K562 (cell line): ENCODE measurements around the gene ARL2. TPM values are rescaled to one million over a fixed set of nuclear protein-coding genes. Genes with fewer than 3 reads are reported as not detected.

Experiments
- ATAC-seq: fragments of 200-7000 bp; cut with Tn5 transposase; 3 replicates; pipeline ENCODE4 v1.9.1; 2020; ENCODE audit warnings: moderate library complexity
- BruUV-seq: library from RNA; stranded (reverse); fragments of 400-500 nt; replicated peaks from 2 replicates; lab custom pipeline; 2021; lab: Mats Ljungman, UMichigan
- CTCF ChIA-PET: fragments of 300-600 bp; formaldehyde crosslinking; extraction: SDS; loops from one replicate; lab custom pipeline; 2021; ENCODE audit warnings: low intra/inter-chr PET ratio; lab: Yijun Ruan, JAX
- POLR2A ChIA-PET: fragments of 300-600, 350-650 bp; sonication (Branson Sonifier 250); formaldehyde crosslinking; extraction: SDS; loops from one replicate; lab custom pipeline; 2021; ENCODE audit warnings: antibody characterized with exemption, inconsistent platforms; lab: Yijun Ruan, JAX
- DNase-seq, 4 experiments: peaks; one replicate each; pipeline versions ENCODE4 v3.0.0 to v3.0.0-alpha.2; 2011 to 2018; ENCODE audit warnings: low spot score in 3 of 4, mixed read lengths in 3 of 4; ENCODE audit errors: extremely low read depth in 1 of 4
- FAIRE-seq: peaks from 2 replicates; lab custom pipeline; 2011; peaks lifted over from hg19 to GRCh38; lab: Jason Lieb, UNC
- H2AFZ ChIP-seq: 2 replicates; pipeline ENCODE4 v1.6.0; 2011; ENCODE audit warnings: low read depth, low read length, control low read depth, inconsistent platforms
- H3K27ac ChIP-seq: fragments of 200-600 bp; 3 replicates; pipeline ENCODE4 v1.8.0; 2011; ENCODE audit warnings: low read depth, mild to moderate bottlenecking, control low read depth, inconsistent platforms, low read length, moderate library complexity, mixed read lengths; ENCODE audit errors: extremely low read depth
- H3K27me3 ChIP-seq, 2 experiments: fragments of 300-600 bp in 1 of 2; 2 replicates in 1 of 2; 3 replicates in 1 of 2; pipeline versions ENCODE4 v1.6.0 to v1.8.0; 2011; ENCODE audit warnings: inconsistent platforms in 2 of 2, low read length in 2 of 2, mild to moderate bottlenecking in 1 of 2, mixed read lengths in 1 of 2, moderate library complexity in 1 of 2; ENCODE audit not compliant: control insufficient read depth in 2 of 2, insufficient read depth in 2 of 2
- H3K36me3 ChIP-seq: fragments of 300-600 bp; 3 replicates; pipeline ENCODE4 v1.8.0; 2011; ENCODE audit warnings: mild to moderate bottlenecking, low read length, inconsistent platforms; ENCODE audit not compliant: control insufficient read depth, insufficient read depth
- H3K4me1 ChIP-seq, 2 experiments: fragments of 200-600 bp in 1 of 2; replicated peaks in 1 of 2; 2 replicates in 1 of 2; 3 replicates in 1 of 2; pipeline versions ENCODE4 v1.5.1 to v1.8.0; 2011; ENCODE audit warnings: inconsistent platforms in 2 of 2, low read length in 2 of 2, mild to moderate bottlenecking in 1 of 2, mixed read lengths in 1 of 2, moderate library complexity in 1 of 2; ENCODE audit not compliant: control insufficient read depth in 2 of 2, insufficient read depth in 2 of 2
- H3K4me2 ChIP-seq: 2 replicates; pipeline ENCODE4 v1.6.1; 2011; ENCODE audit warnings: low read length, control low read depth, inconsistent platforms, mixed read lengths; ENCODE audit not compliant: insufficient read depth
- H3K4me3 ChIP-seq: fragments of 200-600 bp; sonication (generic), shearing (Covaris generic); 2 replicates; pipeline ENCODE4 v1.5.1; 2016; ENCODE audit warnings: control low read depth, inconsistent platforms
- H3K79me2 ChIP-seq: fragments of 200-600 bp; 3 replicates; pipeline ENCODE4 v1.8.0; 2011; ENCODE audit warnings: low read length, inconsistent platforms; ENCODE audit not compliant: control insufficient read depth, insufficient read depth
- H3K9ac ChIP-seq, 2 experiments: 2 replicates each; pipeline versions ENCODE4 v1.6.0 to v1.6.1; 2011; ENCODE audit warnings: low read depth in 2 of 2, low read length in 2 of 2, control low read depth in 1 of 2, inconsistent platforms in 1 of 2, mild to moderate bottlenecking in 1 of 2, mixed read lengths in 1 of 2; ENCODE audit not compliant: insufficient read depth in 1 of 2
- H3K9me1 ChIP-seq: one replicate; pipeline ENCODE4 v1.6.0; 2011; ENCODE audit warnings: inconsistent platforms, mild to moderate bottlenecking, low read length, moderate library complexity; ENCODE audit not compliant: control insufficient read depth, insufficient read depth
- H3K9me3 ChIP-seq: replicated peaks from 2 replicates; pipeline ENCODE4 v1.5.1; 2011; ENCODE audit warnings: low read depth, low read length, inconsistent platforms; ENCODE audit not compliant: control insufficient read depth, insufficient read depth
- H4K20me1 ChIP-seq: replicated peaks from 2 replicates; pipeline ENCODE4 v1.6.1; 2011; ENCODE audit warnings: low read length, inconsistent platforms, mixed read lengths; ENCODE audit not compliant: control insufficient read depth, insufficient read depth
- CBFB ChIP-seq: sonication (generic); formaldehyde crosslinking; IDR thresholded peaks from 2 replicates; pipeline ENCODE4 v1.4.0; 2020; ENCODE audit warnings: mild to moderate bottlenecking, missing genetic modification reagents
- CCNT2 ChIP-seq: IDR thresholded peaks from 2 replicates; pipeline ENCODE4 v1.6.1; 2011; ENCODE audit warnings: borderline replicate concordance, low read depth, mild to moderate bottlenecking, moderate library complexity, mixed read lengths, low read length; ENCODE audit not compliant: insufficient read length; ENCODE audit errors: extremely low read depth
- CHD1 ChIP-seq: fragments of 200-600 bp; sonication (generic); IDR thresholded peaks from one replicate; pipeline ENCODE4 v1.6.1; 2012; ENCODE audit warnings: mild to moderate bottlenecking, moderate library complexity, low read length, inconsistent platforms
- NCOA1 ChIP-seq: fragments of 450-650 bp; IDR thresholded peaks from 2 replicates; pipeline ENCODE4 v1.6.1; 2016; ENCODE audit warnings: low read depth
- PHB2 ChIP-seq: fragments of 450-650 bp; IDR thresholded peaks from 2 replicates; pipeline ENCODE4 v1.6.1; 2017; ENCODE audit warnings: low read depth
- PKNOX1 ChIP-seq: fragments of 450-650 bp; IDR thresholded peaks from 2 replicates; pipeline ENCODE4 v1.6.1; 2016
- SAFB2 ChIP-seq: fragments of 200-400 bp; formaldehyde crosslinking; IDR thresholded peaks from 2 replicates; pipeline ENCODE4 v1.6.1; 2018; ENCODE audit warnings: borderline replicate concordance, low read length, low read depth, moderate library complexity; ENCODE audit not compliant: severe bottlenecking
- SMARCA5 ChIP-seq: fragments of 450-650 bp; IDR thresholded peaks from 2 replicates; pipeline ENCODE4 v1.6.1; 2016
- SRSF3 ChIP-seq: fragments of 200-400 bp; formaldehyde crosslinking; IDR thresholded peaks from 2 replicates; pipeline ENCODE4 v1.6.1; 2016; ENCODE audit warnings: mild to moderate bottlenecking, low read length, moderate library complexity; ENCODE audit not compliant: insufficient read depth
- TFE3 ChIP-seq: fragments of 450-650 bp; formaldehyde crosslinking; IDR thresholded peaks from 2 replicates; pipeline ENCODE4 v1.4.0; 2020; ENCODE audit warnings: mild to moderate bottlenecking, mixed read lengths
- ZBTB17 ChIP-seq: fragments of 450-650 bp; formaldehyde crosslinking; IDR thresholded peaks from 2 replicates; pipeline ENCODE4 v1.4.0; 2020; ENCODE audit warnings: mild to moderate bottlenecking
- ZBTB43 ChIP-seq: sonication (generic); formaldehyde crosslinking; IDR thresholded peaks from 2 replicates; pipeline ENCODE4 v1.8.0; 2023; ENCODE audit warnings: mild to moderate bottlenecking, missing genetic modification reagents
- ZNF121 ChIP-seq: sonication (generic); formaldehyde crosslinking; conservative IDR thresholded peaks from 2 replicates; pipeline ENCODE4 v1.8.0; 2022; ENCODE audit warnings: missing genetic modification reagents
- ZNF140 ChIP-seq: fragments of 250-450 bp; sonication (Bioruptor Pico); IDR thresholded peaks from 2 replicates; pipeline ENCODE4 v1.8.0; 2021; ENCODE audit warnings: moderate library complexity, mild to moderate bottlenecking, inconsistent platforms
- WGBS: fragments of 100-300 bp; shearing (Covaris generic); methylation state at CpG from one replicate; pipeline ENCODE4 v1.1.6; 2016; ENCODE audit warnings: low coverage, mixed read lengths; ENCODE audit not compliant: insufficient coverage; ENCODE audit errors: missing lambda C conversion rate; 5-methylcytosine and 5-hydroxymethylcytosine counted together
- in situ Hi-C: fragments of 300-500 bp; cut with MboI; formaldehyde crosslinking; loops from 4 replicates; pipeline ENCODE4 v1.15.0; 2018; ENCODE audit warnings: inconsistent platforms, mixed read lengths
- intact Hi-C: fragments of 100-400 bp; cut with micrococcal nuclease; formaldehyde crosslinking; loops from 2 replicates; pipeline ENCODE4 v1.14.2; 2022
- polyA plus RNA-seq, 8 experiments: library from polyadenylated mRNA; depleted of rRNA in 4 of 8; stranded (reverse) in 5 of 8; unstranded in 3 of 8; fragments of >200 nt; fragmentation: Nextera tagmentation in 2 of 8; fragmentation: Illumina TruSeq in 1 of 8; extraction: Ambion mirVana in 2 of 8; extraction: Trizol in 1 of 8; gene quantifications; 2 replicates each; pipeline versions ENCODE4 v1.2.1 to v1.2.3, GENCODE V29; 2011 to 2014; ENCODE audit warnings: inconsistent platforms in 1 of 8, missing spikeins in 1 of 8
- total RNA-seq, 7 experiments: library from RNA; depleted of rRNA in 6 of 7; stranded (reverse); fragments of >200 nt in 6 of 7; fragmentation: Illumina TruSeq in 2 of 7; extraction: Trizol in 2 of 7; gene quantifications; 2 replicates each; pipeline versions ENCODE4 v1.2.1 to v1.2.3, GENCODE V29; 2011 to 2021; ENCODE audit warnings: low replicate concordance in 1 of 7

The ARL2 gene
- total and polyA plus RNA-seq, 9 of the 15 experiments (the other 6 are each of a cell fraction or from before 2014, with no cell fraction given), result 5.7 to 154 (median 92.2) TPM

- H3K4me1 ChIP-seq, result peaks cover 4 to 12% of the 10 kb centered on the region in 2 experiments; a peak in 4 of 5 replicates
- no peaks in the 10 kb centered on the region for H3K9me1 ChIP-seq
- H2AFZ ChIP-seq, result no peak overlapping the region
- intact Hi-C loops, result no loop called here
- no peaks in the 10 kb centered on the region for H3K9me3 ChIP-seq
- no peak overlapping the region; a peak in 1 of 4 replicates for H3K9ac ChIP-seq
- H3K27me3 ChIP-seq, result no peaks in the 10 kb centered on the region
- H4K20me1 ChIP-seq, result no peaks in the 10 kb centered on the region
- ChIA-PET POLR2A (interaction anchor here (0.6 to 1.3 kb wide), 2 partner anchors 10 to 162 kb away, joined by 3 to 6 read pairs; no protein-coding TSS in a partner anchor), CTCF (no interaction called here)
- H3K4me2 ChIP-seq, result no peak overlapping the region
- H3K4me3 ChIP-seq, result no peak overlapping the region
- H3K27ac ChIP-seq, result no peak overlapping the region
- DNase-seq (no peak), FAIRE-seq (no peak), ATAC-seq (no peak)
- BruUV-seq, result no TSS peak
- in situ Hi-C loops, result no loop called here
- H3K79me2 ChIP-seq, result no peaks in the 10 kb centered on the region
- 26% methylated on average over 3 of the region's 5 CpGs for WGBS
- TF ChIP-seq ZNF140 (no peak), PKNOX1 (no peak), SAFB2 (no peak), CHD1 (no peak), TFE3 (CRISPR knock-in tag) (no peak), CBFB (no peak), ZBTB43 (CRISPR knock-in tag) (no peak), ZBTB17 (CRISPR knock-in tag) (no peak), NCOA1 (no peak), PHB2 (no peak), ZNF121 (no peak), SMARCA5 (no peak), CCNT2 (no peak), SRSF3 (no peak)
- no peaks in the 10 kb centered on the region for H3K36me3 ChIP-seq
Measured at GRCh38 chr11:64974124-64974523, 39.8 kb upstream of the ARL2 start.
